ENCODE measurements around the gene ACOT11. TPM values are rescaled to one million over a fixed set of nuclear protein-coding genes. Genes with fewer than 3 reads are reported as not detected.

The ACOT11 gene
- total RNA-seq, 1 donor from 2014 or later, result 3.1 TPM

DNA sequence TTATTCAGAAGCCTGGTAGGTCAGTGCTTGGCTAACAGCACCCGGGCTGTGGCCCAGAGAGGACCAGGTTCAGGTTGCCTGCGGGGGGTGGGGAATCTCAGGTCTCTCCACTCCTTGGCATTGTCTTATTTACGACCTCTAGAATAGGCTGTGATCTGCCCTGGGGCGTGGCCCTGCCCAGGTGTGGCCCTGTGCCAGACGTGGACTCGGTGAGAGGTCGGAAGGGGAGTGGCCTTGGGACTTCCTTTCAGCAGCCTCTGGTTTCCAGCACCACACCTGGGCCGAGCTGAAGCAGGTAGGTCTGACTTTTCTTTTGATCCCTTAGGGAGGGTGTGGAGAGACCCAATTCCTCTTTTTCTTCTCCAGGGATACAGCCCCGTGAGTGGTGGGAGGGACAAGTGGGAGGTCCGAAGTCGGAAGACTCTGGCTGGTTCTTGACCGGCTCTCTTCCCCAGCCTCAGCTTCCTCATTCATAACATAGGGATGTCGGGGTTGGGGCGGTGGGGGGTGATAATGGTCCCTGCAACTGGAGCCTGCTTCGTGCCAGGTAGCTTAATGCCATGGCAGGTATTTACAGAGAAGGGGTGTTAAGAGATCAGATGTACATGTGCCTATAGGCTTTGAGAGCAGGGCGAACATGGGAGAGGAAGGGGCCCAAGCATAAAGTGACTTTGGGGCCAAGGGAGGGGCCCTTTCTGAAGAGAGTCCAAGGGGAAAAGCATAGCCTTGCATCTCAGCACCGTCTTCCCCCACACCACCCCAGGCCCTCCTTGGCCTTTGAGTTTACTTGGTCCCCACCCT, 16.5 kb downstream of the ACOT11 start:
- H3K9me3 Mint-ChIP-seq, result no peaks in the 10 kb centered on the region
- no peak overlapping the region for H3K27ac Mint-ChIP-seq (ENCODE audit: unreplicated experiment)
- DNase-seq (ENCODE audit: low read depth, low spot score), result no peak
- TF ChIP-seq, protein P1, sequence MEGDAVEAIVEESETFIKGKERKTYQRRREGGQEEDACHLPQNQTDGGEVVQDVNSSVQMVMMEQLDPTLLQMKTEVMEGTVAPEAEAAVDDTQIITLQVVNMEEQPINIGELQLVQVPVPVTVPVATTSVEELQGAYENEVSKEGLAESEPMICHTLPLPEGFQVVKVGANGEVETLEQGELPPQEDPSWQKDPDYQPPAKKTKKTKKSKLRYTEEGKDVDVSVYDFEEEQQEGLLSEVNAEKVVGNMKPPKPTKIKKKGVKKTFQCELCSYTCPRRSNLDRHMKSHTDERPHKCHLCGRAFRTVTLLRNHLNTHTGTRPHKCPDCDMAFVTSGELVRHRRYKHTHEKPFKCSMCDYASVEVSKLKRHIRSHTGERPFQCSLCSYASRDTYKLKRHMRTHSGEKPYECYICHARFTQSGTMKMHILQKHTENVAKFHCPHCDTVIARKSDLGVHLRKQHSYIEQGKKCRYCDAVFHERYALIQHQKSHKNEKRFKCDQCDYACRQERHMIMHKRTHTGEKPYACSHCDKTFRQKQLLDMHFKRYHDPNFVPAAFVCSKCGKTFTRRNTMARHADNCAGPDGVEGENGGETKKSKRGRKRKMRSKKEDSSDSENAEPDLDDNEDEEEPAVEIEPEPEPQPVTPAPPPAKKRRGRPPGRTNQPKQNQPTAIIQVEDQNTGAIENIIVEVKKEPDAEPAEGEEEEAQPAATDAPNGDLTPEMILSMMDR (conservative IDR thresholded peaks at IDR 0.05), result no peak
- no peak overlapping the region for H3K4me3 Mint-ChIP-seq
- H3K36me3 Mint-ChIP-seq (ENCODE audit: low read depth), result no peaks in the 10 kb centered on the region
- H3K27me3 Mint-ChIP-seq (ENCODE audit: low read depth), result no peaks in the 10 kb centered on the region
- H3K4me1 Mint-ChIP-seq, result peaks cover 7% of the 10 kb centered on the region

DNA sequence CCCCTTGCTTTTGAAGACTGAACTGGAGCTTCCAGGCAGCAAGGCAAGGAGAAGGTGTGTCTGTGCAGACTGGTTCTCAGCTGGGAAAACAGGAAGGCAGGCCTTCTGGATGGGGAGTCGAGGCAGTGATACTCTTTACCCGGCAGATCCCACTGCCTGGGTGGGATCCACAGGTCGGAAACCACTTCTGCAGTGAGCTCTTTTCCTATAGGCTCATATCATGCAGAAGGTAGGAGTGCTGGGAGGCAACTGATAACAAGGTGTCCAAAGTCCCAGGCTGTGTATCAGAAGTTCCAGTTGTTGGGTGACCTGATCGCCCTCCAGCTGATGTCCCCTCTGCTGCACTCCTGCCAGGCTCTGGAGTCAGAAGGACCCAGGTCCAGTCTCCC, 17.1 kb downstream of the ACOT11 start:
- Mint-ChIP-seq H3K27ac (ENCODE audit: unreplicated experiment) (no peak overlapping the region), H3K36me3 (ENCODE audit: low read depth) (no peaks in the 10 kb centered on the region), H3K4me1 (peaks cover 7% of the 10 kb centered on the region), H3K27me3 (ENCODE audit: low read depth) (no peaks in the 10 kb centered on the region), H3K4me3 (no peak overlapping the region), H3K9me3 (no peaks in the 10 kb centered on the region)
- no peak for DNase-seq (ENCODE audit: low read depth, low spot score)
- TF ChIP-seq, protein P1 (conservative IDR thresholded peaks at IDR 0.05), result no peak

DNA sequence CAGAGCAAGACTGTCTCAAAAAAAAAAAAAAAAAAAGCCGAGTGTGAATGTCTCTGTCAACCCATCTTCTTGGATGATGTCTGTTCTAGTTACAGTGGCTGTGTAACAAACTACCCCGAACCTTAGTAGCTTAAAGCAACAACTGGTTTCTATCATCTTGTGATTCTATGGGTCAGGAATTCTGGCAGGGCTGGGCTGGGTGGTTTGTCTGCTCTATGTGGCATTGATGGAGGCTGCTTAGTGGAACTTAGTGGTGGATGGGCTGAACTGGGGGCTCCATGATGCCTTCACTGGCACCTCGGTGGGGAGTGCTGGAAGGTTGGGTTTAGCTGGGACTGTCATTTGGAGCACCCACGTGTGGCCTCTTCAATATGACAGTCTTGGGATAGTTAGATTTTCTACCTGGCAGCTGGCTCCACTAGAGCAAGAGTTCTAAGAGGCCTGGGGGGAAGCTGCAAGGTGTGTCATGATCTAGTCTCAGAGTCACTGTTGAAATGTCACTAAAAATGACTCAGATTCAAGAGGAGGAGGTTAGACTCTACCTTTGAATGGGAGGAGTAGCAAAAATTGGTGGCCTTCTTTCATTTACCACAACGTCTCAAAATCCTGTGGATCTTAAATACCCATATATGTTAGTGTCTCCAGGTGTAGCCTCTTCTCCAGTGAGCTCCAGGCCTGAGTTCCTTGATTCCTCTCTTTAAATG, 18.6 kb downstream of the ACOT11 start:
- H3K9me3 Mint-ChIP-seq, result no peaks in the 10 kb centered on the region
- H3K4me3 Mint-ChIP-seq, result no peak overlapping the region
- H3K36me3 Mint-ChIP-seq (ENCODE audit: low read depth), result no peaks in the 10 kb centered on the region
- no peak overlapping the region for H3K27ac Mint-ChIP-seq (ENCODE audit: unreplicated experiment)
- peaks cover 13% of the 10 kb centered on the region for H3K4me1 Mint-ChIP-seq
- TF ChIP-seq, protein P1 (conservative IDR thresholded peaks at IDR 0.05), result no peak
- DNase-seq (ENCODE audit: low read depth, low spot score), result no peak
- H3K27me3 Mint-ChIP-seq (ENCODE audit: low read depth), result no peaks in the 10 kb centered on the region

DNA sequence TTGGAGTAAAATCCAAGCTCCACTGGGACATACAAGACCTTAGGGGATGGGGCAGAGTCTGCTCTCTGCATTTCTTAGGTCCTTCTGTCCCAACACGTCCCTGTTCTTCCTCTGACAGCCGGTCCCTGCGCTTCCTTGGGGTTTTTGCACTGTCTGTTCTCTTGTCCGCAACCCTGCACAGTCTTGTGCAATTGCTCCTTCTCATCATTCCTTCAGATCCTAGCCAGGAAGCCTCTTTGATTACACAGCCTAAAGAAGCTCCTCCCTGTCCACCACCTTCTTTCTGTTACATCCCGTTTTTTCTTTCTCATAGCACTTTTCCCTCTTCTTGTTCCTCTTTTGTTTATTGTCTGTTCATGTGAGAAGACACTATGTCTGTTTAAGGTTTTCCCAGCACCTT, 19.9 kb downstream of the ACOT11 start:
- peaks cover 24% of the 10 kb centered on the region for H3K4me1 Mint-ChIP-seq

DNA sequence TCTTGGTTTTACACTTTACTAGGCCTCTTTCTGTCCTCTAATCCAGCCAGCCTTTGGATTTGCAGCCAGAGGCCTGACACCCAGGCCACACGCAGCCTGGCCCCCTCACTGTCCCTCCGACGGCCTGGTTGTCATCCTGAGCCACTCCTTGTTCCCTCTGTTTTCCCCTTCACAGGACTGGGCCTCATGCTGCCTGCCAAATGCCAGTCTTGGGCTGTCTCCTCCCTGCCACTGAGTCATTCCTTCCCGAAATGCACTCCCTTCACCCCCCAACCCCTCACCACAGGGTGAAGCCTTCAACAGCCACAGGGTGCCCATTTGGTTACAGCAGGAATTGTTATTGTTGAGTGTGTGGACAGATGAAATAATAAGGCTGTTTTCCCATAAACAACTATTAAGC, 21.3 kb downstream of the ACOT11 start:
- H3K36me3 Mint-ChIP-seq (ENCODE audit: low read depth), result no peaks in the 10 kb centered on the region
- peaks cover 24% of the 10 kb centered on the region for H3K4me1 Mint-ChIP-seq

More for the DNA sequence above, 19.9 kb downstream of the ACOT11 start:
- TF ChIP-seq, protein P1 (conservative IDR thresholded peaks at IDR 0.05), result no peak
- H3K9me3 Mint-ChIP-seq, result no peaks in the 10 kb centered on the region
- H3K36me3 Mint-ChIP-seq (ENCODE audit: low read depth), result no peaks in the 10 kb centered on the region
- no peak overlapping the region for H3K4me3 Mint-ChIP-seq
- no peaks in the 10 kb centered on the region for H3K27me3 Mint-ChIP-seq (ENCODE audit: low read depth)
- no peak overlapping the region for H3K27ac Mint-ChIP-seq (ENCODE audit: unreplicated experiment)
- no peak for DNase-seq (ENCODE audit: low read depth, low spot score)

More for the DNA sequence above, 21.3 kb downstream of the ACOT11 start:
- H3K4me3 Mint-ChIP-seq, result no peak overlapping the region
- no peak for DNase-seq (ENCODE audit: low read depth, low spot score)
- H3K9me3 Mint-ChIP-seq, result no peaks in the 10 kb centered on the region
- no peak overlapping the region for H3K27ac Mint-ChIP-seq (ENCODE audit: unreplicated experiment)
- TF ChIP-seq, protein P1 (conservative IDR thresholded peaks at IDR 0.05), result no peak
- no peaks in the 10 kb centered on the region for H3K27me3 Mint-ChIP-seq (ENCODE audit: low read depth)
